Kidney glomerular epithelial cell (primary cell): Measurements from ENCODE around the gene SCAMP3.
"Not testable (repeated sequence)": the region's sequence is repeated elsewhere in the genome, so short reads cannot be mapped to it uniquely, and the experiment has no call there.

ENCODE experiments used
- DNase-seq: peaks from one replicate; lab custom pipeline; 2025; lab: John Stamatoyannopoulos, UW

The SCAMP3 gene

DNA sequence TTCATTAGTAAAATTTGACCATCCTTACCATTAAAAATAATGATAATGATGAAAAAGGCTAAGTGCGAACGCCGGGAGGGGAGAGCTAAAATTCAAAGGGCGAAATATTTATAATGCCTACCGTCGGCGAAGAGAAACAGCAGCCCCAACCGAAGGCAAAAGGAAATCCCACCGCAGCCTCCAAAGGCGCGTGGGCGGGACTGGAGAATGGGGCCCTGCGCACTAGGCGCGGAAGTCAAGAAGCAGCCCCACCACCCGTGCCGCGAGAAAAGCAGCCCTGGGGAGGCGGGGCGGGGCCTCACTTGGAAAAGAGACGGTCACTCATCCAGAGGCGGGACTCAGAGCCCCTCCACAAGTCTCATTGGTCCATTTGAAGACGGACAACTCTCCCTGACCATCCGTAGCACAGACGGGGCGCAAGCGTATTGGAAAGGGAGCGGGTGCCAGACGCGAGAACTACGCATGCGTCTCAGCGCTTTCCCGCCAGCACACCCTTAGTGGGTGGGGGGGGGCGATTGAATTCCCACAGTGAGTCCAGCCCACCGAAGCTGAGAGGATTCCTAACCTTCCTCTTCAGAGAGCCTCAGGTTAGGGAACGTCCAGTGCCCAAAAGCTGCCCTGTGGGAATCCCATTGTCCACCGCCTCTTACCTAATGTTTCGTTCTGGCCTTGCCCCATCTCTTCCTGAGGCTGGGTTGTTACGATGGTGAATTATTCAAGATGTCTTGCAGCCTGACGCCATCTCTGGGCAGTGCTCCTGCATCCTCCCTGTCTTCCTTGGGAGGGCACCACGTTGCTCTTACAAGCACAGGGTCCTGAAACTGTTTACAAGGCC is 34.7 kb downstream of the SCAMP3 start:
- peak; percentile 98 for DNase-seq

DNA sequence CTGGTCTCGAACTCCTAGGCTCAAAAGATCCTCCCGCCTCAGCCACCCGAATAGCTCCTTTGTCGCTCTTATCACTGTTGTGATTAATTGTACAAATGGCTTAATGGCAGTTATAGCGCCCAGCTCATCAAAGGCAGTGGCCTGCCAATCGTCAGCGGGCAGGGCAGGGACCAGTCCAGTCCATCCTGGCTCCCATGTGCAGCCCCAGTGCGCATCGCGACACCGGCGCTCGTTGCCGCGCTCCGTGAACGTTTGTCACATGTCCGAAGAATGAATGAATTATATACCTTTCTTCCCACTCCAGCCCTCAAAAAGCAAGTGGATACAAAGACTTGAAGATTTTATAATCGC is 35.3 kb downstream of the SCAMP3 start:
- no peak for DNase-seq

DNA sequence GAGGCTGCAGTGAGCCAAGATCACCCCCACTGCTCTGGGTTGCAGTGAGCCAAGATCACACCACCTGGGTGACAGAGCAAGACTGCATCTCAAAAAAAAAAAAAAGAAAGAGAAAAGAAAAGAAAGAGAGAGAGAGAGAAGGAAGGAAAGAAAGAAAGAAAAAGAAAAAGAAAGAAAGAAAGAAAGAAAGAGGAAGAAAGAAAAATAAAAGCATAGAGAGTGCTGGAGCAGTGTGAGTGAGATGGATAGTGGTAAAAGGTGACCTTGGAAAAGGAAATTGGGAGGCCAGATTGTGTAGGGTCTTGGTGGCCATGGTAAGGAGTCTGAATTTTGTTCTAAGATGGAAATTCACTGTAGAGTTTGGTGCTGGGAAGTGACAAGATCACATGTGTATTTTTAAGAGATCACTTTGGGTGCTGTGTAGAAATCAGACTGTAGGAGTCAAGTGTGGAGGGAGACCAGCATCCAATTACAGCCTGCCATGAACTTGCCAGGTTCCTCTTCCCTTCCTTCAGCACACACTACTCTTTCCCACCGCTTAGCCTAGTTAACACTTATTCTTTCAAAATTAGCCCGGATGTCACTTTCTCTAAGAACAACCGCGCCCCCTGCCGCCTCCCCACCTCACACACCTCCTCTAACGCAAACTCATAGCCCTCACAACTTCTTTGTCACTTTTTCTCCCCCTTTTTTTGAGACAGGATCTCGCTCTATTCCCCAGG is 35.8 kb downstream of the SCAMP3 start:
- peak; percentile 84 for DNase-seq

DNA sequence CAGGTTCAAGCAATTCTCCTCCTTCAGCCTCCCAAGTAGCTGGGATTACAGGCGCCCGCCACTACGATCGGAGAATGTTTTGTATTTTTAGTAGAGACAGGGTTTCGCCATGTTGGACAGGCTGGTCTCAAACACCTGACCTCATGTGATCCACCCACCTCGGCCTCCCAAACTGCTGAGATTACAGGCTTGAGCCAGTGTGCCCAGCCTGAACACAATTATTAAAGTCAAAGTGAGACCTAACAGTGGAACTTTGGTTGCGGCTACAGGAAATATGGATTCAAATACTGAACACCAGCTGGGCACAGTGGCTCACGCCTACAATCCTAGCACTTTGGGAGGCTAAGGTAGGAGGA is 36.8 kb downstream of the SCAMP3 start:
- DNase-seq: not testable (repeated sequence)

DNA sequence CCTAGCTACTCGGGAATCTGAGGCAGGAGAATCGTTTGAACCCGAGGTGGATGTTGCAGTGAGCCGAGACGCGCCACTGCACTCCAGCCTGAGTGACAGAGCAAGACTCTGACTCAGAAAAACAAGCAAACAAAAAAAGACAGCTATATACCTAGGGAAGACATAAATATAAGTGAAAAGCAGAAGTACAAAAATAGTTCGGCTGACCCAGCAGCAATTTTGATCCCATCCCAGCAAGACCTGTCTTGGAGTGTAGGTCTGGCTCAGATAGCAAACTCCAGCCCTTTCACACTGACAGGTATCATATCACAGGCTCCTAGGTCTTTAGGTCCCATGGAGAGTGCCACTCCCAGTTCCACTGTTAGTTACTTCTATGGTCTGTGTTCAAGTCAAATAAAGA is 39.1 kb downstream of the SCAMP3 start:
- no peak for DNase-seq

DNA sequence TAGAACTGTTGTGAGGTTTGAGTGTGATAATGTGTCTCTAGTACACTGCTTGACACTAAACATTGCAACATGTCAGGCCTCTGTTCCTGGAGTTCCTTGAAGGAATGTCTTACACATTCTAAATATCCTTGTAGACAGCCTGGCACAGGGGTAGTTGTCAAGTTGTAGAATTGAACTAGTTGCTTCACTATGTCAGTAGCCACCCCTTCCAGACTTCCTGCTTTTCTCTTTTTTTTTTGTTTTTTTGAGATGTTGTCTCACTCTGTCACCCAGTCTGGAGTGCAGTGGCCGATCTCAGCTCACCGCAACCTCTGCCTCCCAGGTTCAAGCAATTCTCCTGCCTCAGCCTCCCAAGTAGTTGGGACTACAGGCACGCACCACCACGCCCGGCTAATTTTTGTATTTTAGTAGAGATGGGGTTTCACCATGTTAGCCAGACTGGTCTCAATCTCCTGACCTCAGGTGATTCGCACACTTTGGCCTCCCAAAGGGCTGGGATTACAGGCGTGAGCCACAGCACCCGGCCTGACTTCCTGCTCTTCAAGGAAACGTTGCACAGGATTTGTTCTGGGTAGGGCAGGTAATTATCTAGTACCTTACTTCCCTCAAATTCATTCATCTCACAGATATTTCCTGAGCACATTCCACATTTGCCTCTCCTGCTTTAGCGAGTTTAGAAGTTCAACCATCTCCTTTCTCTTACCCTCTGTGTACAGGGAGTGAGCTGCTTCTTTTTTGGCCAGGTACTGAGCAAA is 41.8 kb downstream of the SCAMP3 start:
- not testable (repeated sequence) for DNase-seq

DNA sequence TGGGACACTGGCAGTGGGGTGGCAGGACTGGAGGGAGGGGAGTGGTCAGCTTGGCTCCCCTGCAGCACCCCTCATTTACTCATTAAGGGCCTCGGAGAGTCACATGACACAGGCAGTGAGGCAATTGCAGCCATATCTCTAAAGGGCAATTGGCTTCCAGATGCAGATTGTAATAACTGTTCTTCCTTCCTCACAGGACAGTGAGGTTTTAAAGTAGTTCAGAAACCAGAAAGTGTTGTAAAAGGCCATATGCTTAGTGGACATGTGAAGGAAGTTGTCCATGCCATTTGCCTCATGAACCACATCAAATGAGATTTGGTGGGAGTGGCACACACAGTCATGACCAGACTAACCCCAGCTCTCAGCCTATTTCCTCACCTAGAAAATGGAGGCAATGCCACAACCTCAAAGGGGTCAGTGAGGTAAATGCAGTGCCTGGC is 42.5 kb downstream of the SCAMP3 start:
- no peak for DNase-seq

DNA sequence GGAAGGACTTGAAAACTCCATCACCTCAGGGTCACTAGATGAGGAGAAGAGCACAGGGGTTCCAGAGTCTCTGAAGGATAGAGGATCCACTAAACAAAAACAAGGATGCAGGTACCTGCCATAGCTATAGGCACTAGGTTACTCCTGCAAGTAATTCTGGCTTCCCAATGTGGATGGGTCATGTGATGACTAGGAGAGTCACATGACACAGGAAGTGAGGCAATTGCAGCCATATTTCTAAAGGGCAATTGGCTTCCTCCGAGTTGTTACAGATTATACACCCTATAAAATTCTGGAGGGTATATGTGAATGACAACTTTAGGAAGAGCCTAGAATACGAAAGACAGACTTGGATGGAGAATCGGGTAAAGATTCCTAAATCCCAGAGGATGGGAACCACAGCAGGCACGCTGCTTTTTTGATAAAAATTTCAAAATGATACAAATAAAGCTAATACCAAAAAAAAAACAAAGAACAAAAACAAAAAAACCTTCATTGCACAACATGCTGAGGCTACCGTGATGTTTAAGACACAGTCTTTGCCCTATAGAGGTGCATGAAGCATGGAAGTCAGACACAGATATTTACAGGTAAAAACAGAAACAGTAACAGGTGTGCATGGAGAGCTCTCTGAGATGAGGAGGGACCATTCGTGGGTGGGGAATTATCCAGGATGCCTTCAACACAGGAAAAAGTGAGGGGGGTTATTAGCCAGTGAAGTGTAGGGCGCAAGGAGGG is 43.1 kb downstream of the SCAMP3 start:
- DNase-seq: peak; percentile 18

DNA sequence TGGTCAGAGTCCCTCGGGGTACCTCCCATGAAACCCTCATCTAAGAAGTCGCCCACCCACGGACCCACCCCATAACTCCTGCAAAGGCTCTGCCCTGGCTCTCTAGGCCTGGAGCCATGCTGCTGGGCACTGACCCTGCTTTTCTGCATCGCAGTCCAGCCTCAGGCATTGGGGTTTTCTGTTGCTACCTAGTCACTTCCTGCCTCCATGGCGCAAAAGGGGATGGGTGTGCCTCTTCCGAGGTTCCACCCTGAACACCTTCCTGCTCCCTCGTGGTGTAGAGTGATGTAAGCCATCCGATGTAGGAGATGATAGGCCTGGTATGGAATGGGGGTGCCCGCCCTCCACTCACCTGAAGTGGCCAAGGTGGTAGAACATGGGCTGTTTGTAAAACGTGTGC is 47.5 kb downstream of the SCAMP3 start:
- DNase-seq: not testable (repeated sequence)

DNA sequence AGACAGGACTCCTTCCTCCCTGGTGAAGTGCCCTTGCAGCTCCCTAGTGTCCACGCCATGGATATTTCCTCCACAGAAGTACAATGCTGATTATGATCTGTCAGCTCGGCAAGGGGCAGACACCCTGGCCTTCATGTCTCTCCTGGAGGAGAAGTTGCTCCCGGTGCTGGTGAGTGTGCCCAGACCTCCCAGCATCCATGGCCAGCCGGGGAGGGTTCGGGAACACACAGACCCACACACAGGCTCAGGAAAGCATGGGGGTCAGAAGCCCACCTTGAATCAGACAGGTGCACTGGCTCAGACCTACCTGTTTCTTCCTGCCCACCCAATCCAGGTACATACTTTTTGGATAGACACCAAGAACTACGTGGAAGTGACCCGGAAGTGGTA is 50.1 kb downstream of the SCAMP3 start:
- DNase-seq: not testable (repeated sequence)

DNA sequence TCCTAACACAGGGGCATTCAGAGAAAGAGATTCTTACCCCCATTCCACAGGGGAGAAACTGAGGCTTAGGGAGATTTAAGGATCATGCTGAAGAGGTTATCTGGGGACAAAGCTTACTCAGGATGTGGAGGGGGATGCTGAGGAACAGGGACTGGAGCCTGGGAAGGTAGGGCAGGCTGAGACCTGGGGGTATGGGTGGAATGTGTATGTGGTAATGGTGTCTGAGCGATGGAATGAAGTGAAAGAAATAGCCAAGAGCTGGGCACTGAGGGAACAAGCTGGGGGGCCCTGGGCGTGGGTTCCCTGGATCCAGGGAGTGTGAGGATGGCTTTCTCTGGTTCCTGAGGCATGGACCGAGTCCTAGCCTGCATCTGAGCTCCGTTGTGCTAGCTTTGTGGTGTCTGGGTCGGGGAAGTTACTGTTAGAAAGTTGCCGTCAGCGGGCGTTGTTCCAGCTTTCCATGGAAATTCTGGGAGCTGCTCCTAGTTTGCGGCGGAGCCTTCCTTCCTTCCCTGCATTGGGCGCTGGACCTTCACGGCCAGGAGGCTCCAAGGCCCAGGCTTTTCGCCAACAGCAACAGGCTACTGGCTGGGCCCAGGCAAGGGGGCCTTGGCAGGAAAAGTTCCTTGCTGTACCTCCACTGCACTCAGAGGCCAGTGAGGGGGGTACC is 50.6 kb downstream of the SCAMP3 start:
- not testable (repeated sequence) for DNase-seq

DNA sequence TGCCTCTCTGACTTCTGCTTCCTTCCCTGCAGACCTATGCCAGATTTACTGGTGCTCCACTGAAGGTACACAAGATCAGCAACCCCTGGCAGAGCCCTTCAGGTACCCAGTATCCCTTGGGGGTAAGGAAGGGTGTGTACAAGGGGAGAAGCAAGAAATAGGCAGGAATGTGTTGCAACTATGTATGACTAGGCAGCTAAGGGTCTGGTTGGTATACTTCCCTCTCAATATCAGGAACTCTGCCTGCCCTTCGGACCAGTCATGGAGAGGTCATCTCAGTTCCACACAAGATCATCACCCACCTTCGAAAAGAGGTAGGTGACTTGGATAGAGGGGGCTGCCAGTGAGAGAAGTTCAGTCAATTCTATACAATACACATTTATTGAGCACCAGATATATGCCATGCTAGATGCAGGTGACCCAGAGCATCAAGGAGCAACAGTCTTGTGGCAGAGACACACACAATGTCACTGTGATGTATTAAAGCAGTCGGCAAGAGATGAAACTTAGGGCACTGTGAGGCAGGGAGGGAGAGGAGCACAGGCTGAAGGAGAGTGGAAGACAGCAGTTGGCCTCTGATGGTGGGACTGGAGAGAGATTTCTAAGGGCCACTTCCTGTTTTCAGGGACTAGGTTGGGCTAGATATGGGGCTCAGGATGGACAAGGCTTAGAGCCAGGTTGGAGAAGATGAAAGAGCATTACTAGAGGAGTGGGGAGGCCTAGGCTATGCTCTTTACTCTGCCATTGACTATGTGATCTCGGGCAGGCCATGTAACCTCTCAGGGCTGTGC is 51.7 kb downstream of the SCAMP3 start:
- no peak for DNase-seq

DNA sequence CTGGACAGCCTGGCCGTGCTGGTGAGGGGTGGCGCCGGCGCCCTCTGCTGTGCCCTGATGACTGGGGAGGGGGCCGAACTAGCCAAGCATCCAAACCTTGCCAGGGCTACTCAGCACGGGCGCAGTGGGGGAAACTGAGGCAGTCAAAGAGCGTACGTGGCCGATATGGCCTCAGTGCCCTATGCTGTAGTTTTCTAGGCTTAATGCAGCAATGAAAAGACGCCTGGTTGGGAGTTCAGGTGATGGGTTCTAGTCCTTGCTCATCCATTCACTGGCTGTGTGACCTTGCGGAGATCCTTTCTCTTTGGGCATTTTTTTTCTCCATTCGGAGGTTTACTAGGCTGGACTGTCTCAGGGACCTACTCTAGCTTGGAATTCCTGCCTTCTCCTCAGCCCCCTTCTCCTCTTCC is 52.8 kb downstream of the SCAMP3 start:
- DNase-seq: no peak

DNA sequence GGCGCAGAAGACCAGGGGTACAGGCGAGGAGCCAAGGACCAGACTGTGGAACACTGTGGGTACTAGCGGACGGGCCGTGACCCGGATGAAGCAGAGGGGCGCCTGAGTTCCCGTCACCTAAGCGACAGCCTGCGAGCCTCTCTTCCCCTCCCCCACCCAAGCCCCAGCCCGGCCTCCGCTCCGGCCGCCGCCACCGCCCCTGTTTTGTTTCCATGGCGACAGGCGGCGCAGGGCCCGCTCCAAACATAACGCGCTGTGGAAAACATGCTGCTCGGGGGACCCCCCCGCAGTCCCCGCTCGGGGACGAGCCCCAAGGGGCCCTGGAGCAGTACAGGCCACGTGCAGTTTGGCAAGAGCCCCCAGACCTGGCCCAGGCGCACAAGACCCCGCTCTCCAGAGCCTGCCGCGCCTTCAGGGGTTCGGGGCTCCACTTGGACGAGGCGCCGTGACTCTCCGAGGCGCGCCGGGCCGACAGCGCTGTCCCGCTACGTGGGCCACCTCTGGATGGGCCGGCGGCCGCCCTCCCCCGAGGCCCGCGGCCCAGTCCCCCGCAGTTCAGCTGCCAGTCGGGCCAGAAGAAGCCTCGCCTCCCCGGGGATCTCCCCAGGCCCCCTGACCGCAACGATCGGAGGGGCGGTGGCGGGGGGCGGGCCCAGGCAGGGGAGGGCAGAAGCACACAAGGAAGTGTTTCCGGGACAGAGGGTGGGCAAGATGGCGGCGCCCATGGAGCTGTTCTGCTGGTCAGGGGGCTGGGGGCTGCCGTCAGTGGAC is 53.4 kb downstream of the SCAMP3 start, which contains the start of gene MTX1:
Gene MTX1, plus strand, starts transcription at position 155 of the 771 bp plus-strand sequence. Its CDS starts 110 bp downstream, at position 265.
- peak; percentile 59 for DNase-seq

DNA sequence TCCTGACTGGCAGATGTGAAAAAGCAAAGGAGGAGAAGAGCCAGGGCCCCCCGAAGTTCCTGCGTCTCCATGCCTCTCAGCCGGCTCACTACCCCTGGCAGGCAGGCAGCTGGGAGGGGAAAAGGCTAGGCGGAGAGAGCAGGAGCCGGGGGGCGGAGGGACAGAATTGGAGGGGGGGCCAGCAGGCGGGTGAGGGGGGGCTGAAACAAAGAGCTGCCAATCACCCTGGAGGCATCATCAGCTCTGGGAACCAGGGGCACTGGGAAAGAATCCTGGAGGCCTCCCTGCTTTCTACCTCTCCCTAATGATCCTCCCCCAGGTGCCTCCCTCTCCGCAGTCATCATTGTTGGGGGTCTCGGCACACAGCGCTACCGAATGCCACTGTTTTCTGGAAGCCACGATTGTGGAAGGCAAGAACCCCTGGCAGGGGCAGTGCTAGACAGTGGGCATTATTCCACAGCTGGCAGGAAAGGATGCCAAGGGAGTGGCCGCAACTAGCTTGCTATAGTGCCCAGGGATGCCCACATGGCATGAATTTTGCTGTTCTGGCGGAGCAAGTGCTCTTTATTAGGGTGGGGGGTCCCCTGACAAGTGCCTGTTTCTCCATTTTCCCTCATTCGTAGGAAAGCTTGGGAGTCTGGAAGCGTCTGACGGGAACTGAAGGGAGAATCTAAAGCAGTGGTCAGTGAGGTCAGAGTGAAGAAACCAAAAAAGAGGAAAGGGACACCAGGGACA is 54.2 kb downstream of the SCAMP3 start, which contains the start of gene THBS3:
Gene THBS3, minus strand, starts transcription at position 92 of the 735 bp plus-strand sequence. Its CDS starts 21 bp downstream, at position 71.
- peak; percentile 13 for DNase-seq

DNA sequence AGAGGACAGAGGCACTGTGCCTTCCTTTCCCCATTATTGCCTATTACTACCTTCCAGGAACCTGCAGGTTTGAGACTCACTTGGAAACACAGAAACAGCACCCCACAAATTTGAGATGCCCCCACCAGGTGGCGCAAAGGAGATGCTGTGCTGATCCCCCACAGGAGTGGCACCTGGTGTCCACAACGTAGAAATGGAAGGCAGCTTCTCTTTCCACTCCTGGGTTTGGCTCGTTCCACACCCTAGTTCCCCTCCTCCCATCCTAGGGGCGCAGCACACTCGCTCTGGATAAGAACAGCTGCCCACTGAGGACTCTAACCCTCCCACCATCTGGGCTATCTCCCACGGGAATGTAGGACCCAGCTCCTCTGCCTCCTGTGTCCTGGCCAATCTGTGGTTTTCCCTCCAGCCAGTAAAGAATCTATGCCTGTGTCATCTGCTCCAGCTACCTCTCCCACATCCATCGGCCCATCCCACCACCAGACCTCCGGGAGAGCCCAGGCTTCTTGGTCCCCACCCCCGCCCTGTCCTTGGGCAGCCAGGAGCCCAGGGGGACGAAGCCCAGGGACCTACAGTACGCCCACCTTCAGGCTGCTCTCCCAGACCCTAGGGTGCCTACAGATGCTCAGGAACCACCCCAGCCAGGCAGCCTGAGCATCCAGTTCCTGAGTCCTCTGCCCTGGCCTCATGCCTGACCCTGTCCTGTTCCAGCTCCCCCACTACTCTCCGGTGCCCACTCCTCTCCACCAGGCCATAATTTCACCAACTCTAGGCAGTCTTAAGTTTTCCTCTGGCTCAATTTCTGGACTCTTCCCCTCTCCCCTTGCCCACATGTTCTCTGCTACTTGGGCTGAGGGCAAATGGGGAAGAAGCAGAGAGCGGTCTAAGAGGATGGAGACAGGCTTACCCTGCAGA is 55.0 kb downstream of the SCAMP3 start:
- DNase-seq: peak; percentile 60
